Glomerular endothelial cell (primary cell): ENCODE measurements around the gene ROGDI. TPM values are rescaled to one million over a fixed set of nuclear protein-coding genes. Genes with fewer than 3 reads are reported as not detected.

Experiments used
- DNase-seq: peaks from one replicate; pipeline ENCODE4 v3.0.0-alpha.2; 2011; ENCODE audit warnings: low read depth, low spot score; ENCODE audit errors: extremely low read depth
- total RNA-seq: library from RNA; depleted of rRNA; stranded (reverse); fragments of >200 nt; gene quantifications from 2 replicates; pipeline ENCODE4 v1.2.3, GENCODE V29; 2015

The ROGDI gene, protein sequence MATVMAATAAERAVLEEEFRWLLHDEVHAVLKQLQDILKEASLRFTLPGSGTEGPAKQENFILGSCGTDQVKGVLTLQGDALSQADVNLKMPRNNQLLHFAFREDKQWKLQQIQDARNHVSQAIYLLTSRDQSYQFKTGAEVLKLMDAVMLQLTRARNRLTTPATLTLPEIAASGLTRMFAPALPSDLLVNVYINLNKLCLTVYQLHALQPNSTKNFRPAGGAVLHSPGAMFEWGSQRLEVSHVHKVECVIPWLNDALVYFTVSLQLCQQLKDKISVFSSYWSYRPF
- total RNA-seq = 22.4 and 31.1 TPM in 2 replicates

GRCh38 chr16:4801962-4802658 lies at the start of gene ROGDI:
ROGDI (minus strand) TSS chr16:4802633; CDS start chr16:4802571, 62 bp downstream.
- DNase-seq = no peak

DNA sequence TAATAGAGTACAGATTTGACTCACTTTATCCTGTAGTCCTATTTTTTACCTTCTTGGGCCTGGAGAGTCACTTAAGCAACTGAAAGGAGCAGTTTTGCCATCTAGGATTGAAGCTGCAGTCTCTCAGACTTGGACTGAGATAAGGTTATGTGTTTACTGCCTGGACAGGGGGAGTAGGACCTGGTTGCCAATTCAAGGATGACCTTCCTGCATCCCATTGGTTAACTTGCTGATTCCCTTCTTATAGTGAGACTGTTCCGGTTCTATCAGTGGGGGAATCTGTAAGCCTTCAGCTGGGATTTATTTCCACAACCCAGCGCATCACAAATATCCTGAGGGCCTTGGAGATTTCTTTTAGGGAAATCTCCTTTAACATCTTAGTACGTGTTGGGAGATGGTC lies 47.8 kb upstream of the ROGDI start:
- DNase-seq = no peak

DNA sequence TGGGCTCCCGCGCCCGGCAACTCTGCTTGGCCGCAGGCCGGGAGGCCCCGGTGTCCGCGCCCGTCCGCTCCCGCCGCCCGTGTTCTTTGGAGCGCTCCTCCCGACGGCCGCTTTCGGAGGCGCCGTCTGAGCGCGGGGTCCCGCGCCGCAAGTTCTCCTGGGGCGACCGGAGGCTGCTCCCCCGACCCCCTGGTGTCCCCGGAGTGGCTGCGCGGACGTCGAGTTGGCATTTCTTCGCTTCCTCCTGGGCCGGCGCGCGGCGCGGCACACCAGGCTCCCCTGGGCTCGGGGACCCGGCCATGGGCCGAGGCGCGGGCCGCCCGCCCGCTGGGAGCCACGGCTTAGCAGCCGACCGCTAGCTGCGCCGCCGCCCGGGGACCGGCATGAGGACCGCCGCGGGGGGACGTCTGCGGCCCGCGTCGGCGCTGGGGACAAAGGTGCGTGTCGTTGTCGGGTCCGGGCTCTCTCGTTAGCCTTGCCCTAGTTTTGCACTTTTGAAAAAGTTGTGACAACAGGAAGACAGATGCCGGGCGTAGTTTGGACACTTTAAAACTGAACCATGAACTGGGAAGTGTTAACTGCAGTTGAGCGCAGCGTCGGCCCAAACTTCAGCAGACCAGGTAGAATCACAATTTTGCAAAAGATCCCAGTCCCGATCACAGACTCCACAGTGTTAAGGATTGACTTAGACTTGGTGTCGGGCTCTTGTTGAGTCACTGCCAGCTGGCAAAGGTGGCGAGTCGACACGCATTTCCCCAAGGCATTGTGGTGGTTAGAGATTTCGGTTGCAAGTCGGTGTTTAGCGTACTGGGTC lies 45.5 kb upstream of the ROGDI start:
- DNase-seq = no peak

GRCh38 chr16:4846901-4847773 lies 44.7 kb upstream of the ROGDI start, which contains the start of the genes GLYR1 and UBN1:
GLYR1 (minus strand) TSS chr16:4847288; CDS start chr16:4847265, 23 bp downstream.
UBN1 (plus strand) TSS chr16:4847481; CDS start chr16:4852918, 5,437 bp downstream.
- DNase-seq = no peak

DNA sequence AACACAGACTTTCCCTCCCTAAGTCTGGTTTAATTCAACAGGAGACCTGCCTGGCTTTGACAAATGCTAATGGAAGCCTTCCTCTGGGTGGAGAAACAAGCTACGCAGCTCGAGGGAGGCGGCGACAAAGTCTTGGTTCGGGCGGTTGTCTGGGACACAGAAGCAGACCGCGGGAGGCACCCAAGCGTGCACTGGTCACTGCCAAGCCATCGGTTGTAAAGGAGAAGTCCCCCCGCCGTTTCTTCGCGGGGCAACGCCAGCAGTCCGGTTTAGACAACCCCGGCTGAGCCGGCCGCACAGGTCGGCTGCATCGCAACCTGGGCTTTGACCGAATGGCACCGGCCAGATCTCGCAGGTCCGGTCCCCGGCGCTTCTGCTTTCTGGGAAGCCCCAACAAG lies 44.1 kb upstream of the ROGDI start:
- DNase-seq = no peak

DNA sequence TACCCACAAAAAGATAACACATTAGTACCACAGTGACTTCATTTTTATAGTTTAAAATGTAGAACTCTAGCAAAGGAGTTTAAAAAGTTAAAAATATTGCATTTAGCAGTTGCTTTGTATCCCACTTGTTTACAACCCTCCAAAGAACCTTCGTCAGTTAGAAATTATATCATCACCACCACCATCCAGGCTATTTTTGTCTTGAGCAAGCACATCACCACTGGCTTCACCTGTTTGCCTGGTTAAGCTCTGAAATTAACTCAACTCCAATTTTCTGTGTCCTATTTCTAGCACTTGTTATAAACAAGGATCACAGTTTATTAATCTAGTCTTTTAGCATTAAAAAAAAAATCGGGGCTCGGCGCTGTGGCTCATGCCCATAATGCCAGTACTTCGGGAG lies 38.6 kb upstream of the ROGDI start:
- DNase-seq = no peak

GRCh38 chr16:4839942-4840341 lies 37.5 kb upstream of the ROGDI start:
- no peak for DNase-seq

- DNase-seq = no peak
Observed at GRCh38 chr16:4837733-4838501, 35.5 kb upstream of the ROGDI start.

DNA sequence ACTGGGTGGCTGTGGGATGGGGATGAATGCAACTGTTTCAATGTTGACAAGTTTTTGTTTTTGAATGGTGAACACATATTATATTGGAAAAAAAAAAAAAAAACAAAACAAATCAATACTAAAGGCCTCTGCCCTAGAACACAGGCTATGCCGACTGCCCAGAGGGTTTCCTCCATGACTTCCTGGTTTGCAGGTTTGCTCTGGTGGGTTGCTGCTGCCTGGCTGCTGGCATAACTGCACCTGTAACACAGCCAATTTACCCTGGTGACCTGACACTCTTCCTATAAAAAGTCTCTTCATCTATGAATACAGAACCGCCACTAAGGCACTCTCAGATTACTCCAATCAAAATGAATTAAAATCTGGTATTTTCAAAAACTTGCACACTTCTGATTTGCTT lies 34.3 kb upstream of the ROGDI start:
- DNase-seq = no peak

- no peak for DNase-seq
Observed at GRCh38 chr16:4833584-4833983, 31.2 kb upstream of the ROGDI start.

DNA sequence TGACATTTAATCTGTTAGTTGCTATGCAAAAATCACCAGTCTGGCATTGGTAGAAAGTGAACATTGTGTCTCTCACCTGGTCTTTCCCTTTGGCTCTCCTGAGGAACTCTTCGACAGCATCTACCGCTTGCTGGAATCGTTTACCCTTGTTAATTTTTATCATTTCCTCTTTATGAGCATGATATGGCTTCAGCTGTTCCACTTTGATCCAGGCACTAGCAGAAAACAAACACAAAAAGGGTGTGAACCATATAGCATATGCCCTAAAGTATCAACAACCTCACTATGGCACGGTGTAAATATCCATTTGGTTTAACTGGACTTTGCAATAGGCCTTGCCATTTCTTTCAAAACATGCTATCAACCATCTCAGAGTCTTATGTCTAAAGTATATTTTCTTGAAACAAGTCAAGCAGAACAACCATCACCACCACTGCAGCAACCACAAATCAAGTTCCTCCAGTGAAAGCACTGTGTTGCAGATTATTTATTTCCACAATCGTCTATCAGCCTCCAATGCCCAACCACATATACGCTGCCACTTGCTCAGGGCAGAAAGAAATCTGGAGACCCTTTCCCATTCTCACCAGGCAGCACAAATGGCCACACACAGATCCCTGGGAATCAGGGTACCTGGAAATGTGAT lies 30.4 kb upstream of the ROGDI start:
- DNase-seq = no peak

DNA sequence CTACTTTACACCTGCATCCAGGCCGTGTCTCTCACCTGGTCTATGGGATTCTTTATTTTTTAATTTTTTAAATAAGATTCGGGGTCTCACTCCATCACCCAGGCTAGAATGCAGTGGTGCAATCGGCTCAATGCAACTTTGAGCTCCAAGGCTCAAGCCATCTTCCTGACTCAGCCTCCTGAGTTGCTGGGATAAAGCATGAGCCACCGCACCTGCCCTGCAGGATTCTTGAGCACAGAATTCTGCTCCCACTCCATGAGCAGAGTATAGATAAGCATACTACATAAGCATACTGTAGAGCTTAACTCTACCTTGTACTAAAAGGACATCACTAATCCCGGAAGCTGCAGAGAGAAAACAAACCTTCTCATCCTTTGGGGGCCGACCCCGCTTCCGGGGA lies 29.2 kb upstream of the ROGDI start:
- DNase-seq = no peak

GRCh38 chr16:4830408-4830807 lies 28.0 kb upstream of the ROGDI start:
- no peak for DNase-seq

DNA sequence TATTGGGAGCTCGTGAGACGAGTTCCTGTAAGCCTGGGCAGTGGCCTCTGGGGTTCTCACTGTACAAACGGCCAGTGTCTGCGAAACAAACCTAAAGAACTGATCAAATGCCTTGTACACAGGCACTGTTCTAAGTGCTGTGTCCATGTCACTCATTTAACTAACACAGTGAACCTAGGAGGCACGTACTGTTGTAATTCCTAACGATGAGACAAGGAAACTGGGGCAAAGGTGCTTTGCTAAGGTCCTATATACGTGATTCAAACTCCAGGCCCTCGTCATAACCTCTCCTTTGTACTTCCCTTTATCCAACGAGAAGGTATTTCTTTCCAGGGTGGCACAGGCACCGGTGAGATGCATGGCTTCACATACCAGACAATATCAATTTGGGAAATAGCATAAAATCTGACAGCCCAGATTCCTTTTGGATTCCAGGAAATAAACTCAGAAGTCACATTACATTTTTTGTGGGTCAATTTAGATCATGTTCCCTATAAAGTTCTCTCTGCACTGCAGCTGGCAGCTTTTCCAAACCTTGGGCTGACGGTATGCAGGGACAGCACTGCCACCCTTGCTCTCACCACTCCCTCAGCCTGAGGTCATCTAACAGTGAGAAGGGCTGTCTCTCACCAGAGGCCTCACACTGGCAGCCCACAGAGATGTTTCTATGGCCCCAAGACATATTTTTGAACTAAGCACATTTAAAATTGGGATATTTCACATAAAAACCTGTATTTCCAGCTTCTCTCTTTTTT lies 26.3 kb upstream of the ROGDI start:
- no peak for DNase-seq

GRCh38 chr16:4826980-4827379 lies 24.5 kb upstream of the ROGDI start:
- no peak for DNase-seq

DNA sequence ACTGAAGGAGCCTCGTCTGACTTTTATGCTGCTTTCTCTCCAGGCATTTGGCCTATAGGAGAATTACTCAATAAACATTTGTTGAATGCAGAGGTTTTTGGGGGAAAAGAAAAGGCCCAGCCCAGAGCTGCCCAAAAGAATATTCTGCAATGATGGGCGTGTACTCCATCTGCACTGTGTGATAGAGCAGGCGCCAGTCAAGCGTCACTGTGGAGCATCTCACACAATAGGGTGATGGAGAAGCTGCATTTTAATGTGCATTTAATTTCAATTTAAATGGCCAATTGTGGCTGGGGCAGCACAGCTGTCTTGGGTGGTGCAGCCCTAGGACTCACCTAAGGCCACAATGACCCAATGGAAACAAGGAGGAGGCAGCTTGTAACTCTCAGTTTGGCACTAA lies 24.1 kb upstream of the ROGDI start:
- DNase-seq = no peak

GRCh38 chr16:4825196-4825595 lies 22.8 kb upstream of the ROGDI start:
- DNase-seq = no peak

- no peak for DNase-seq
Observed at GRCh38 chr16:4820652-4821051, 18.2 kb upstream of the ROGDI start.
